SK-N-SH treated with all-trans-retinoic acid at 6 μM for 48 hours (cell line): ENCODE data around the gene PPP3CA.

ENCODE experiments used
- ARNTL ChIP-seq: fragments of 450-650 bp; formaldehyde crosslinking; IDR thresholded peaks from 2 replicates; pipeline ENCODE4 v1.5.0; 2020; ENCODE audit warnings: low read depth, mild to moderate bottlenecking, moderate library complexity, borderline replicate concordance
- CREB5 ChIP-seq: fragments of 250-450 bp; sonication (Bioruptor Pico); IDR thresholded peaks from 2 replicates; pipeline ENCODE4 v1.5.1; 2020; ENCODE audit warnings: low read depth, mild to moderate bottlenecking, moderate library complexity
- CSDC2 ChIP-seq: fragments of 250-450 bp; sonication (Bioruptor Pico); IDR thresholded peaks from 2 replicates; pipeline ENCODE4 v1.5.0; 2020; ENCODE audit warnings: mild to moderate bottlenecking, moderate library complexity
- PATZ1 ChIP-seq: fragments of 250-450 bp; sonication (Bioruptor Pico); IDR thresholded peaks from 2 replicates; pipeline ENCODE4 v1.8.0; 2020; ENCODE audit warnings: mild to moderate bottlenecking, moderate library complexity, borderline replicate concordance
- RARB ChIP-seq: fragments of 250-450 bp; sonication (Bioruptor Pico); IDR thresholded peaks from 2 replicates; pipeline ENCODE4 v1.8.0; 2021; ENCODE audit warnings: mild to moderate bottlenecking, moderate library complexity
- TCF4 ChIP-seq: fragments of 250-450 bp; sonication (Bioruptor Pico); IDR thresholded peaks from 2 replicates; pipeline ENCODE4 v1.8.0; 2021; ENCODE audit warnings: mild to moderate bottlenecking, moderate library complexity, borderline replicate concordance
- TOX ChIP-seq: fragments of 250-450 bp; sonication (Bioruptor Pico); IDR thresholded peaks from 2 replicates; pipeline ENCODE4 v1.8.0; 2021; ENCODE audit warnings: mild to moderate bottlenecking, moderate library complexity, borderline replicate concordance
- ZFP3 ChIP-seq: fragments of 250-450 bp; sonication (Bioruptor Pico); IDR thresholded peaks from 2 replicates; pipeline ENCODE4 v1.5.0; 2020; ENCODE audit warnings: mild to moderate bottlenecking, moderate library complexity
- ZFP30 ChIP-seq: fragments of 450-650 bp; formaldehyde crosslinking; IDR thresholded peaks from 2 replicates; pipeline ENCODE4 v1.5.0; 2022; ENCODE audit warnings: mild to moderate bottlenecking, moderate library complexity
- ZNF565 ChIP-seq: fragments of 450-650 bp; formaldehyde crosslinking; conservative IDR thresholded peaks from 2 replicates; pipeline ENCODE4 v1.5.0; 2020; ENCODE audit warnings: low read depth, mild to moderate bottlenecking, moderate library complexity
- TF ChIP-seq, protein P1 (sequence below): fragments of 250-450 bp; sonication (Bioruptor Pico); IDR thresholded peaks from 2 replicates; pipeline ENCODE4 v1.5.1; 2021; ENCODE audit warnings: mild to moderate bottlenecking, moderate library complexity

DNA sequence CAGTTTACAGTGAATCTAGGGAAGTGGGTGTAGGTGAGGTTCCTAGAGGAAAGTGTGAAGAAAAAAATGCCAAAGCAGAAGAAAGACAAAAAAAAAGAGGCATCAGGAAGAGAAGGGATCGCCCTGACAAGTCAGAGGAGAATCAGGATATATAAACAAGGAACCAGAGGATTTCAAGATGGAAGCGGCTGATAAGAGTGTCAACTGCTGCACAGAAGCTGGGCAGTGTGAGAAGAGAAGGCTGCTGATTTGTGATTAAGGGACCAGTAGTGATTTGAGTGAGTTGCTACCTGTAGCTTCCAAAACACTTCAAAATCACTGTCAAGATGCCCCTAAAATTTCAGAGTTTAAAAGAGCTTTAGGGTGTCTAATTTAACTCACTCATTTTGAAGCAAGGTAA lies 258.2 kb downstream of the PPP3CA start:
- no peak for TF ChIP-seq ZNF565 (CRISPR knock-in tag)
- TF ChIP-seq RARB (CRISPR knock-in tag), result no peak
- no peak for TF ChIP-seq ARNTL (CRISPR knock-in tag)
- no peak for TF ChIP-seq CREB5 (CRISPR knock-in tag)
- TF ChIP-seq, protein P1, sequence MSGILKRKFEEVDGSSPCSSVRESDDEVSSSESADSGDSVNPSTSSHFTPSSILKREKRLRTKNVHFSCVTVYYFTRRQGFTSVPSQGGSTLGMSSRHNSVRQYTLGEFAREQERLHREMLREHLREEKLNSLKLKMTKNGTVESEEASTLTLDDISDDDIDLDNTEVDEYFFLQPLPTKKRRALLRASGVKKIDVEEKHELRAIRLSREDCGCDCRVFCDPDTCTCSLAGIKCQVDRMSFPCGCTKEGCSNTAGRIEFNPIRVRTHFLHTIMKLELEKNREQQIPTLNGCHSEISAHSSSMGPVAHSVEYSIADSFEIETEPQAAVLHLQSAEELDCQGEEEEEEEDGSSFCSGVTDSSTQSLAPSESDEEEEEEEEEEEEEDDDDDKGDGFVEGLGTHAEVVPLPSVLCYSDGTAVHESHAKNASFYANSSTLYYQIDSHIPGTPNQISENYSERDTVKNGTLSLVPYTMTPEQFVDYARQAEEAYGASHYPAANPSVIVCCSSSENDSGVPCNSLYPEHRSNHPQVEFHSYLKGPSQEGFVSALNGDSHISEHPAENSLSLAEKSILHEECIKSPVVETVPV (CRISPR knock-in tag), result no peak
- no peak for TF ChIP-seq ZFP3 (CRISPR knock-in tag)
- no peak for TF ChIP-seq CSDC2 (CRISPR knock-in tag)
- TF ChIP-seq ZFP30, result no peak
- TF ChIP-seq TOX, result no peak
- no peak for TF ChIP-seq TCF4 (CRISPR knock-in tag)
- TF ChIP-seq PATZ1 (CRISPR knock-in tag), result no peak
